22Rv1 (cell line): ENCODE results near the gene BICC1.

Experiments used
- CTCF ChIP-seq: fragments of 450-650 bp; IDR thresholded peaks from 2 replicates; pipeline ENCODE4 v1.5.1; 2017; ENCODE audit warnings: mild to moderate bottlenecking
- ZFX ChIP-seq: fragments of 450-650 bp; IDR thresholded peaks from 2 replicates; pipeline ENCODE4 v1.6.1; 2017; ENCODE audit warnings: antibody characterized with exemption, borderline replicate concordance

- TF ChIP-seq CTCF = no peak
- TF ChIP-seq ZFX = no peak
Observed at GRCh38 chr10:58718596-58718995, 205.9 kb downstream of the BICC1 start.
